Kidney (tissue), 14 donors: ENCODE data around the gene TSPAN11. TPM values are rescaled to one million over a fixed set of nuclear protein-coding genes. Genes with fewer than 3 reads are reported as not detected.

Experiments
- DNase-seq, 5 donors: peaks; one replicate each; pipeline ENCODE4 v3.0.0-alpha.2; 2013 to 2020
- FAIRE-seq: peaks from 2 replicates; lab custom pipeline; 2012; peaks lifted over from hg19 to GRCh38; lab: Jason Lieb, UNC
- H3K27ac ChIP-seq, 2 donors: one replicate each; pipeline ENCODE4 v1.7.0; 2013; ENCODE audit warnings: low read depth in 2 of 2, low read length in 2 of 2, inconsistent platforms in 1 of 2
- H3K27me3 ChIP-seq: one replicate; pipeline ENCODE4 v1.7.1; 2013; ENCODE audit warnings: low read length, inconsistent platforms; ENCODE audit not compliant: control insufficient read depth, insufficient read depth
- H3K36me3 ChIP-seq, 3 donors: one replicate each; pipeline versions ENCODE4 v1.7.0 to v1.7.1; 2013; ENCODE audit warnings: low read length in 3 of 3, control low read depth in 1 of 3, inconsistent platforms in 1 of 3; ENCODE audit not compliant: insufficient read depth in 3 of 3, control insufficient read depth in 2 of 3
- H3K4me1 ChIP-seq, 3 donors: one replicate each; pipeline versions ENCODE4 v1.7.0 to v1.7.1; 2013; ENCODE audit warnings: low read length in 3 of 3, inconsistent platforms in 1 of 3, low read depth in 1 of 3; ENCODE audit not compliant: control insufficient read depth in 2 of 3, insufficient read depth in 2 of 3
- H3K4me3 ChIP-seq, 3 donors: one replicate each; pipeline versions ENCODE4 v1.7.0 to v1.8.1; 2013; ENCODE audit warnings: low read length in 3 of 3, control low read depth in 1 of 3, inconsistent platforms in 1 of 3
- H3K9ac ChIP-seq, 3 donors: one replicate each; pipeline versions ENCODE4 v1.7.0 to v1.7.1; 2013; ENCODE audit warnings: low read length in 3 of 3, control low read depth in 1 of 3, inconsistent platforms in 1 of 3
- H3K9me3 ChIP-seq, 3 donors: one replicate each; pipeline versions ENCODE4 v1.7.0 to v1.7.1; 2013; ENCODE audit warnings: low read length in 3 of 3, control low read depth in 1 of 3, inconsistent platforms in 1 of 3; ENCODE audit not compliant: control insufficient read depth in 2 of 3, insufficient read depth in 1 of 3
- CTCF ChIP-seq: IDR thresholded peaks from 3 replicates; pipeline ENCODE4 v1.5.1; 2012; ENCODE audit warnings: mild to moderate bottlenecking, moderate library complexity, borderline replicate concordance; ENCODE audit not compliant: insufficient read depth; ENCODE audit errors: extremely low read depth
- intact Hi-C: fragments of 100-400 bp; cut with DNase I; formaldehyde crosslinking; loops from one replicate; pipeline ENCODE4 v1.11.1; 2022
- polyA plus RNA-seq: library from polyadenylated mRNA; stranded (reverse); fragments of 350-450 nt; fragmentation: Illumina TruSeq; extraction: RNeasy Lipid Tissue Mini Kit (QIAGEN cat#74804); gene quantifications from one replicate; pipeline ENCODE4 v1.2.3, GENCODE V29; 2014; ENCODE audit warnings: low read depth, low replicate concordance; ENCODE audit not compliant: insufficient read depth
- total RNA-seq: library from RNA; stranded (reverse); fragmentation: NEBNext Ultra II Directional; extraction: Animal tissue kit (Norgen Biotek cat#: 25700); gene quantifications from one replicate; pipeline ENCODE4 v1.2.1, GENCODE V29; 2021
- donor health status: control.
- donor health status: control.
- donor health status: control.
- donor health status: control.
- donor health status: control.
- donor health status: DM: yes; HTN: yes; CAD: no.
- donor health status: Normal renal cell carcinoma (clear cell type).

The TSPAN11 gene
- total and polyA plus RNA-seq, 2 donors from 2014 or later, result 1.3 to 7.5 TPM

GRCh38 chr12:30997685-30998440 is 71.3 kb downstream of the TSPAN11 start:
- FAIRE-seq, result no peak

DNA sequence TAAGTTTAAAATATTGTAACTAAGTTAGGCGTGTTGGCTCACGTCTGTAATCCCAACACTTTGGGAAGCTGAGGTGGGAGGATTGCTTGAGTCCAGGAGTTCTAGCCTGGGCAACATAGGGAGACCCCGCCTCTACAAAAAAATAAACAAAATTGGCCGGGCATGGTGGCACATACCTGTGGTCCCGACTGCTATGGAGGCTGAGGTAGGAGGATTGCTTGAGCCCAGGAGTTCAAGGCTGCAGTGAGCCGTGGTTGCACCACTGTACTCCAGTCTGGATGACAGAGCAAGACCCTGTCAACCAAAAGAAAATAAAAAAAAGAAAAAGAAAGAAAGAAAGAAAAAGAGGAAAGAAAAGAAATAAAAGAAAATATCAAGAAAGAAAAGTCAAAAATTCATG is 72.5 kb downstream of the TSPAN11 start:
- intact Hi-C loops, result no loop called here
- peak in 1 of 5 donors; percentile 6 for DNase-seq
- FAIRE-seq, result no peak

More at GRCh38 chr12:30997685-30998440, 71.3 kb downstream of the TSPAN11 start:
- H3K36me3 ChIP-seq, result no peaks in the 10 kb centered on the region
- intact Hi-C loops, result no loop called here
- H3K27me3 ChIP-seq, result no peaks in the 10 kb centered on the region
- no peaks in the 10 kb centered on the region for H3K9me3 ChIP-seq
- H3K4me3 ChIP-seq, result no peak overlapping the region
- H3K27ac ChIP-seq, result no peak overlapping the region
- no peaks in the 10 kb centered on the region for H3K4me1 ChIP-seq
- no peak for TF ChIP-seq CTCF
- H3K9ac ChIP-seq, result no peak overlapping the region
- peak in 1 of 5 donors; percentile 51 for DNase-seq

GRCh38 chr12:30999723-31000122 is 73.2 kb downstream of the TSPAN11 start:
- Histone ChIP-seq H3K4me1 (no peaks in the 10 kb centered on the region), H3K36me3 (no peaks in the 10 kb centered on the region), H3K27me3 (no peaks in the 10 kb centered on the region), H3K9ac (no peak overlapping the region), H3K27ac (no peak overlapping the region), H3K4me3 (no peak overlapping the region), H3K9me3 (no peaks in the 10 kb centered on the region)
- no peak for TF ChIP-seq CTCF
- peak in 1 of 5 donors; percentile 14 for DNase-seq
- intact Hi-C loops, result no loop called here
- FAIRE-seq, result no peak

More for the DNA sequence above, 72.5 kb downstream of the TSPAN11 start:
- TF ChIP-seq CTCF, result no peak
- Histone ChIP-seq H3K27me3 (no peaks in the 10 kb centered on the region), H3K4me3 (no peak overlapping the region), H3K9ac (no peak overlapping the region), H3K4me1 (no peaks in the 10 kb centered on the region), H3K27ac (no peak overlapping the region), H3K9me3 (no peaks in the 10 kb centered on the region), H3K36me3 (no peaks in the 10 kb centered on the region)

- H3K27ac ChIP-seq, result no peak overlapping the region
- intact Hi-C loops, result no loop called here
- no peaks in the 10 kb centered on the region for H3K27me3 ChIP-seq
- FAIRE-seq (no peak), DNase-seq (peak in 1 of 5 donors; percentile 27)
- H3K4me3 ChIP-seq, result no peak overlapping the region
- H3K4me1 ChIP-seq, result no peaks in the 10 kb centered on the region
- no peak for TF ChIP-seq CTCF
- H3K9ac ChIP-seq, result no peak overlapping the region
- H3K36me3 ChIP-seq, result no peaks in the 10 kb centered on the region
- H3K9me3 ChIP-seq, result no peaks in the 10 kb centered on the region
Observed at GRCh38 chr12:31000751-31001150, 74.2 kb downstream of the TSPAN11 start.
